Left forelimb (tissue), 1 donor: ENCODE measurements around the gene PEX13.
"Not testable (repeated sequence)": the region's sequence is repeated elsewhere in the genome, so short reads cannot be mapped to it uniquely, and the experiment has no call there.

Experiments
- DNase-seq: peaks from one replicate; pipeline ENCODE4 v3.0.0-alpha.2; 2018; ENCODE audit warnings: low spot score

The PEX13 gene, protein sequence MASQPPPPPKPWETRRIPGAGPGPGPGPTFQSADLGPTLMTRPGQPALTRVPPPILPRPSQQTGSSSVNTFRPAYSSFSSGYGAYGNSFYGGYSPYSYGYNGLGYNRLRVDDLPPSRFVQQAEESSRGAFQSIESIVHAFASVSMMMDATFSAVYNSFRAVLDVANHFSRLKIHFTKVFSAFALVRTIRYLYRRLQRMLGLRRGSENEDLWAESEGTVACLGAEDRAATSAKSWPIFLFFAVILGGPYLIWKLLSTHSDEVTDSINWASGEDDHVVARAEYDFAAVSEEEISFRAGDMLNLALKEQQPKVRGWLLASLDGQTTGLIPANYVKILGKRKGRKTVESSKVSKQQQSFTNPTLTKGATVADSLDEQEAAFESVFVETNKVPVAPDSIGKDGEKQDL

DNA sequence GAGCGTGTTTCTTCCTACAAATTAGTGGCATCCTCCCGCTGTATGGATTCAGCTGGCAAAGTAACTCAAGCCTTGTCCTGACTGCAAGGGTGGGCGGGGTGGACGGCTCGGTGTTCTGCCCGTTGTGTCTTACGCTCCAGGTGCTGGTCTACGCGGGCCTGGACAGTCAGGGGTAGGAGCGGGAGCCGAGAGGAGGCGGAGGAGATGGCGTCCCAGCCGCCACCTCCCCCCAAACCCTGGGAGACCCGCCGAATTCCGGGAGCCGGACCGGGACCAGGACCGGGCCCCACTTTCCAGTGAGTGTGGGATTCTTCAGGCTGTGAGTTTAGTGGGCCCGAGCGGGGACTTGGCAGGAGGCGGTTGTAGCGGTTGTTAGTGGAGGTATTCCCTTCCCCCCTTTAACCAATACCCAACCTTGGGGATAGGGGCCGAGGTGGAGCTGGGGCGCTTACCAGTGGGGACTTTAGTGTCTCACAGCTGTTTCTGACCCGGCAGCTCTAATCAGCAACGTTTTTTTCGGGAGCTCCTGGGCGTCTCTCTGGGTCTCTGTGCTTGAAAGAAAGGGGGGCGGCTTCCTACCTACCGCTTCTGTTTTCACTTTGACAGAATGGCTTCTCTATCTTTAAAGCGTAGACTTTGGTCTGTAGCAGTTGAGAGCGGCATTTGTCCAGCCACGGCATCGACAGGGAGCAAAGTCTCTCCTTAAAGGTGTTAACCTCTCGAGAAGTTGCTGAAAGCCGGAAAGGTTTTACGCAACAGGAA lies at the start of gene PEX13, which contains the start of gene PUS10:
TSS of gene PEX13 (plus strand) at position 165 of the 762 bp plus-strand sequence. CDS start at position 205, 40 bp downstream.
TSS of gene PUS10 (minus strand) at position 700 of the 762 bp plus-strand sequence. CDS start 6,365 bp downstream, outside the sequence.
- DNase-seq: peak; percentile 91

GRCh38 chr2:60972889-60973656 lies 44.4 kb upstream of the PEX13 start:
- no peak for DNase-seq

DNA sequence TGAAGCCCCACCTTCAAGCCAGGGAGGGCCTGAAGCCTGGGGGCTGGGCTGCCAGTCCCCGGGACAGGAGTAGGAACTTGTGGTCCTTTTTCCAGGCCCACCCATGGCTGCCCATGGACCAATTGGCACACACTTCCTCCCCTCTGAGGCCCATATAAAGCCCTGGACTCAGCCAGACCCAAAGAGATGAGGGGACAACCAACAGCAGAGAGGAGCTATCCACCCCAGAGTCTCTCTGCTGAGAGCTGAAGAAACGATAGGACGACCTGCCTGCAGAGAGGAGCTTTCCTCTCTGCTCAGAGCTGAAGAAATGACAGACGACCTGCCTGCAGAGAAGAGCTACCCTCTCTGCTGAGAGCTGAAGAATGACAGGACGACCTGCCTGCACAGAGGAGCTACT lies 43.8 kb upstream of the PEX13 start:
- no peak for DNase-seq

- no peak for DNase-seq
Observed at GRCh38 chr2:60974652-60975051, 42.9 kb upstream of the PEX13 start.

DNA sequence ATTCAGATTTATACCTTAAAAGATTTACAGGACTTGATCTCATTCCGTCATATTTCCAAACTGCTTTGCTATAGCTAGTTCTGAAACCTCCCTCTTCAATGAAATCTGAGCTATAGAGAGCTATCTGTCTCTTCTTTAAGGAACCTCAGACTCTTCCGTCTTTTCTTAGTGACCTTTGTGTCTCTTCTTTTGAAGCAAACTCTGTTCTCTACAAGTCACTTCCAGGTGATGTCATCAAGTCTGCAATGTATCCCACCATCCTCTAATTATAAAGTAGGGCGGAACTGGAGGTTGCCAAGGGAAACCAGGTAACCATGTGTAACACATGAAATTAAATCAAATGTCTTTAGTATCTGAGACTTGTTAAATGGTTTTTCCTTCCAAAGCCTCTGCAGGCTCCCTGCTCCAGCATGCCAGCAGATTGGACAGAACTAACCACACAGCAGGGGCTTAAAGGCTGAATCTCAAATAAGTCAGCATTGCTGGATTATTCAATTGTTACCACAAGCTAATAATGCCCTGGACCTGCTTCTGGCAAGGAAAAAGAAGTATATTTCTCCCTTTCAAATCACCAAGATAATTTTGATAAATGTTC lies 41.2 kb upstream of the PEX13 start:
- DNase-seq: no peak

DNA sequence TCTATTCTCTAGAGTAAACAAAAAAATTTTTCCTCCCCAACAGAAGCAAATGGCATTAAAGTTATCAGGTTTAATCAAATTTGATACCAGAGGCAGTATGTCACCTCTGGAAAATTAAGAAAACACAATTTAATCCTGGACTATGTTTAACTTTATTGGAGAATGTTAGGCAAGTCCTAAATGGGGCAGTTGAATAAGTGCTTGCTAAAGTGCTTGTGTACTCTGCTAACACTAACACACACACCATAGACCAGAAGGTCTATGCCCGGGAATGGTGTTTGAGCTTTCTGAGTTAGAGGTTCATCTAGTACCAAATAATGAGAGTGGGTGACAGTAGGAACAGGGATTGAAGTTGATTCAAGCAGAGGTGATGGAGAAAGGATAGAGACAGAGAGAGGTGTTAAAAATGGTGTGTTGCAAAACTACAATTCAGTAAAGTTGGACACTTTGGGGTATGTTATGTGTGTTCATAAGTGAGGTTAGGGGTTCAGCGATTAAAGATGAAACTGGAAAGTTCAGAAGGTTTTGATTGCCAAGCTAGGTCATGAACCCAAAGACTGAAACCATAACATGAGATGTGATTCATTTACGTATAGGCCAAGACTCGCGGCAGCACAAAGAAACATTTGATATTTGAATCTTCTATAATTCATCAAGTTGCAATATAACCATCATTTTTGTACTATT lies 40.5 kb upstream of the PEX13 start:
- DNase-seq: no peak

GRCh38 chr2:60977562-60977895 lies 40.0 kb upstream of the PEX13 start:
- DNase-seq: no peak

- DNase-seq: no peak
Observed at GRCh38 chr2:60979231-60979630, 38.3 kb upstream of the PEX13 start.

DNA sequence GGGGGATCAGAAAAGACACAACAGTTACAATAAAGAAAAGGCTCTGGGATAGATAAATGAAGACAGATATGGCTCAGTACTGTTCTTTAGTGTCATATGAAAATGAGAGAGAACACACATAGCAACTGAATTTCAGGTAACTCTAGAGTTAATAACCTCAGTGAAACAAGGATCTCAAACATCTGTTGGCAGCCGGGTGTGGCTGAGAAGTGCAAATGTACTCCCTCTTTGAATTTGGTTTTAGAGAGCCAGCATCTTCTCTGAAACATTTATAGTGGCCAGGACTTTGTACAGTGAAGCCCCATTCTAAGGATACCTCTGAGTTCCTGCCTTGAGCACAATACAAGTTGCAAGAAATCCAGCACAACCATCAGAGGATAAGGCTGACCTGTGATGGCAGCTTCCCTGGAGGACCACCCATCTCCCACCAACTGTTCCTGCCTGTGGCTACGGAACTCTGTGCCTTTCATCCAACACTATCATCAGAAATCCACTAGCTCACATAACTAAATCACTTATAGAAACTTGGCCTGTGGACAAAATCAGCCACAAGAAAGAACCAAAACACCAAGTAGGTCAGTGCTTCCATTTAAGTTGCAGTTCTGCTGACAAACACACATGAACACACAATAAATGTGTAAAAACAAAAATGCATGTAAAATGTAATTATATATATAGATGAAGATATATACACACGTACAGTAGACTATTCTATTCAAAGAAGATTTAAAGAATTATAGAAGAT lies 37.3 kb upstream of the PEX13 start:
- no peak for DNase-seq

- not testable (repeated sequence) for DNase-seq
Observed at GRCh38 chr2:60982066-60982465, 35.5 kb upstream of the PEX13 start.

DNA sequence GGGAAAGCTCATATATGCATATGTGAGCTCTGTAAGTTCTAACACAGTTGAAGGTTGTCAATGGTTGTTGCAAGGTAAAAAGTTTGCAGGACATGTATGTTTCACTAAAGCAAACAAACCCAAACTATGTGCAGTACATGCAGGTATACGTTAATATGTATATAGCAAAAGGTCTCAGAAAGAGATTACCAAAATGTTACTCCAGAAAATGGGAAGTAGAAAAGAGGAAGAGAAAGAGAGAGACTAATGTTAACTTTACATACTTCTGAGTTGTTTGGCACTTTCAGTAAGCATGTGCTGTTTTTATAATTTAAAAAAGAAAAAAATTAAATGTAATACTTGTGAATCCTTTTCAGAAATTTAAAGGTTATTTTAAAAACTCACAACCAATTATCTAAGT lies 32.8 kb upstream of the PEX13 start:
- DNase-seq: no peak

- DNase-seq: no peak
Observed at GRCh38 chr2:60987041-60987440, 30.5 kb upstream of the PEX13 start.

- not testable (repeated sequence) for DNase-seq
Observed at GRCh38 chr2:60987656-60988055, 29.9 kb upstream of the PEX13 start.

GRCh38 chr2:60989259-60989658 lies 28.3 kb upstream of the PEX13 start:
- no peak for DNase-seq

DNA sequence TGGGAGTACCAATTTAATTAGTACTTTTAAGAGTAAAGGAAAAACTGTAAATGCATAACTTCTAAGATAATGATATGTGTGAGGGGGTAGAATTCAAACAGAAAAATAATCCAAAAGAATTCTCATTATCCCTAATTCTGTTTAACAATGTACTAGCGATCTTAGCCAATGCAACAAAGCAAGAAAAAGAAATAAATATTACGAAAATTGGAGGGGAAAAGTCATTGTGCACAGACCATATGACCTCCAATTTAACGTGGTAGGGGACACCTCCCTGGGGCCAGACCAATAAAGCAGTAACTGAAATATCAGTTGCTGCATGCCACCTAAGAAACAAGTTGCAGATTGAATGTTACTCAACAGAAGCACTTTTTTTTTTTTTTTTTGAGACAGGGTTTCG lies 25.9 kb upstream of the PEX13 start:
- no peak for DNase-seq

GRCh38 chr2:60992985-60993392 lies 24.5 kb upstream of the PEX13 start:
- DNase-seq: no peak

DNA sequence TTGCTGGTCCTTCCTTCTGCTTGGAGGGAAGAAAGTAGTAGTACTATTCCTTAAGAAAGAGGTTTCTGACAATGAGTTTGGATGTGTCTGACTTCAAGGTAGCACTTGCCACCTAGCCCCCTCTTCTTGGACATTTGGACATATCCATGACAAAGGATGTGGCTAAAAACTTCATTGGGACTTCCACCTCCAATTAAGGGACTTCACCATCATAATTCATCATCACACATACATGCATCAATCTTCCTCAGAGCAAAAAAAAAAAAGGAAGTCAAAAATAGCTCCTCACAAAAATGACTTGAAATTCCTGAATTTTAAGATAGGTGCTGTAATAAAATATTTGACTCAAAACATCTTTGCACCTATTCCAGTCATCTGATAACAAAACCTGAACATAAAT lies 23.4 kb upstream of the PEX13 start:
- DNase-seq: no peak

- no peak for DNase-seq
Observed at GRCh38 chr2:60998628-60999545, 18.6 kb upstream of the PEX13 start.

GRCh38 chr2:61005736-61006135 lies 11.8 kb upstream of the PEX13 start:
- DNase-seq: no peak
